GM10847 (cell line): Measurements from ENCODE around the gene MALT1.

Source experiments
- POLR2A ChIP-seq: IDR thresholded peaks from 2 replicates; pipeline ENCODE4 v1.6.1; 2011; ENCODE audit not compliant: insufficient read length; ENCODE audit errors: extremely low read depth

MALT1 gene

GRCh38 chr18:58796220-58796619 lies 125.0 kb downstream of the MALT1 start:
- TF ChIP-seq POLR2A: no peak

GRCh38 chr18:58800582-58800981 lies 129.3 kb downstream of the MALT1 start:
- TF ChIP-seq POLR2A: no peak

GRCh38 chr18:58802959-58803358 lies 131.7 kb downstream of the MALT1 start:
- TF ChIP-seq POLR2A: no peak

GRCh38 chr18:58803978-58804377 lies 132.7 kb downstream of the MALT1 start:
- TF ChIP-seq POLR2A: no peak
